Measurements from ENCODE around the gene GALNTL6.

DNA sequence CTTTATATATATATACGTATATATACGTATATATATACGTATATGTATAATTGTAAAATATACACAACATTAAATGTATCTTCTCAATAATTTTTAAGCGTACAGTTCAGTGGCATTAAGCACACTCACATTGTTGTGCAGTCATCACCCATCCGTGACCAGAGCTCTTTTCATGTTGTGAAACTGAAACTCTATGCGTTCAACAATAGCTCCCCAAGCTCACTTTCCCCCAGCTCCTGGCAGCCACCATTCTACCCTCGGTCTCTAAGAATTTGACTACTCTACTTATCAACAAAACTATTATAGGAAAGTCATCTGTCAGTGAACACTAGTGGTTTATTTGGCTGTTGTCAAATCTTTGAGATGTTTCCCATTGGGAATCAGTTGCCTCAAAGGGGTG lies 733.6 kb downstream of the GALNTL6 start:
- TF ChIP-seq, protein P1, sequence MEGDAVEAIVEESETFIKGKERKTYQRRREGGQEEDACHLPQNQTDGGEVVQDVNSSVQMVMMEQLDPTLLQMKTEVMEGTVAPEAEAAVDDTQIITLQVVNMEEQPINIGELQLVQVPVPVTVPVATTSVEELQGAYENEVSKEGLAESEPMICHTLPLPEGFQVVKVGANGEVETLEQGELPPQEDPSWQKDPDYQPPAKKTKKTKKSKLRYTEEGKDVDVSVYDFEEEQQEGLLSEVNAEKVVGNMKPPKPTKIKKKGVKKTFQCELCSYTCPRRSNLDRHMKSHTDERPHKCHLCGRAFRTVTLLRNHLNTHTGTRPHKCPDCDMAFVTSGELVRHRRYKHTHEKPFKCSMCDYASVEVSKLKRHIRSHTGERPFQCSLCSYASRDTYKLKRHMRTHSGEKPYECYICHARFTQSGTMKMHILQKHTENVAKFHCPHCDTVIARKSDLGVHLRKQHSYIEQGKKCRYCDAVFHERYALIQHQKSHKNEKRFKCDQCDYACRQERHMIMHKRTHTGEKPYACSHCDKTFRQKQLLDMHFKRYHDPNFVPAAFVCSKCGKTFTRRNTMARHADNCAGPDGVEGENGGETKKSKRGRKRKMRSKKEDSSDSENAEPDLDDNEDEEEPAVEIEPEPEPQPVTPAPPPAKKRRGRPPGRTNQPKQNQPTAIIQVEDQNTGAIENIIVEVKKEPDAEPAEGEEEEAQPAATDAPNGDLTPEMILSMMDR (IDR thresholded peaks at IDR 0.05), result no peak
- TF ChIP-seq POLR2A (IDR thresholded peaks at IDR 0.05), result no peak
